ENCODE results near the gene LRCOL1.

DNA sequence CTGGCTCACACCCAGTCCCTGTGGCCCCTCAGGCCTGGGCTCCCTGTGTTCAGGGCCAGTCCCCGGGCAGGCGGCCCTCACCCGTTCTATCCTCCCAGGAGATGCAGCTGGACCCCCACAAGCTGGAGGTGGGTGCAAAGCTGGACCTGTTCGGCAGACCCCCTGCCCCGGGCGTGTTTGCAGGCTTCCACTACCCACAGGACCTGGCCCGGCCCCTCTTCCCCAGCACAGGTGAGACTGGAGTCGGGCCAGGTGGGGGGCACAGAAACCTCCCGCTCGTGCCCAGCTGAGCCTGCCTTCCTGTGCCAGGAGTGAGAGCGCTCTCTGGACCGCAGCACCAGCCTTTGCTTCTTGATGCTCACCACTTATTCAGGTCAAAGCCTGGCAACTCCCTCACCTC is 33.7 kb downstream of the LRCOL1 start:
- TF ChIP-seq POLR2A (IDR thresholded peaks at IDR 0.05) (no peak), POLR2AphosphoS5 (IDR thresholded peaks at IDR 0.05) (no peak)
- TF ChIP-seq, protein P1, sequence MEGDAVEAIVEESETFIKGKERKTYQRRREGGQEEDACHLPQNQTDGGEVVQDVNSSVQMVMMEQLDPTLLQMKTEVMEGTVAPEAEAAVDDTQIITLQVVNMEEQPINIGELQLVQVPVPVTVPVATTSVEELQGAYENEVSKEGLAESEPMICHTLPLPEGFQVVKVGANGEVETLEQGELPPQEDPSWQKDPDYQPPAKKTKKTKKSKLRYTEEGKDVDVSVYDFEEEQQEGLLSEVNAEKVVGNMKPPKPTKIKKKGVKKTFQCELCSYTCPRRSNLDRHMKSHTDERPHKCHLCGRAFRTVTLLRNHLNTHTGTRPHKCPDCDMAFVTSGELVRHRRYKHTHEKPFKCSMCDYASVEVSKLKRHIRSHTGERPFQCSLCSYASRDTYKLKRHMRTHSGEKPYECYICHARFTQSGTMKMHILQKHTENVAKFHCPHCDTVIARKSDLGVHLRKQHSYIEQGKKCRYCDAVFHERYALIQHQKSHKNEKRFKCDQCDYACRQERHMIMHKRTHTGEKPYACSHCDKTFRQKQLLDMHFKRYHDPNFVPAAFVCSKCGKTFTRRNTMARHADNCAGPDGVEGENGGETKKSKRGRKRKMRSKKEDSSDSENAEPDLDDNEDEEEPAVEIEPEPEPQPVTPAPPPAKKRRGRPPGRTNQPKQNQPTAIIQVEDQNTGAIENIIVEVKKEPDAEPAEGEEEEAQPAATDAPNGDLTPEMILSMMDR (IDR thresholded peaks at IDR 0.05), result no peak
